GM23248 (cell line): ENCODE results near the gene ZFAND6. TPM values are rescaled to one million over a fixed set of nuclear protein-coding genes. Genes with fewer than 3 reads are reported as not detected.

Source experiments
- DNase-seq: peaks from one replicate; pipeline ENCODE4 v3.0.0-alpha.2; 2015
- H2AFZ ChIP-seq: fragments of 200-600 bp; sonication (generic); 2 replicates; pipeline ENCODE4 v1.6.1; 2016; ENCODE audit warnings: antibody characterized with exemption
- H3F3A ChIP-seq: fragments of 200-600 bp; sonication (generic); 2 replicates; pipeline ENCODE4 v1.6.1; 2016; ENCODE audit warnings: mild to moderate bottlenecking, antibody characterized with exemption, mixed run types; ENCODE audit not compliant: insufficient read depth
- H3K27ac ChIP-seq: fragments of 200-600 bp; sonication (generic); 2 replicates; pipeline ENCODE4 v1.5.1; 2016; ENCODE audit warnings: mild to moderate bottlenecking
- H3K27me3 ChIP-seq: fragments of 200-600 bp; sonication (generic); replicated peaks from 2 replicates; pipeline ENCODE4 v1.6.1; 2016; ENCODE audit warnings: mild to moderate bottlenecking; ENCODE audit not compliant: insufficient read depth
- H3K36me3 ChIP-seq: fragments of 200-600 bp; sonication (generic); 2 replicates; pipeline ENCODE4 v1.6.1; 2016; ENCODE audit warnings: low read depth, mild to moderate bottlenecking
- H3K4me1 ChIP-seq: fragments of 200-600 bp; sonication (generic); 2 replicates; pipeline ENCODE4 v1.6.1; 2016; ENCODE audit warnings: mild to moderate bottlenecking; ENCODE audit not compliant: insufficient read depth
- H3K4me2 ChIP-seq: fragments of 200-600 bp; sonication (generic); one replicate; pipeline ENCODE4 v1.6.1; 2016; ENCODE audit warnings: mild to moderate bottlenecking; ENCODE audit not compliant: unreplicated experiment
- H3K4me3 ChIP-seq: fragments of 200-600 bp; sonication (generic); 2 replicates; pipeline ENCODE4 v1.5.1; 2016; ENCODE audit warnings: mild to moderate bottlenecking
- H3K79me2 ChIP-seq: fragments of 200-600 bp; sonication (generic); 2 replicates; pipeline ENCODE4 v1.6.1; 2016; ENCODE audit warnings: mild to moderate bottlenecking; ENCODE audit not compliant: insufficient read depth
- H3K9ac ChIP-seq: fragments of 200-600 bp; sonication (generic); 2 replicates; pipeline ENCODE4 v1.6.1; 2016; ENCODE audit warnings: mild to moderate bottlenecking
- H3K9me2 ChIP-seq: fragments of 200-600 bp; sonication (generic); 2 replicates; pipeline ENCODE4 v1.6.1; 2016; ENCODE audit warnings: mixed run types, mild to moderate bottlenecking, moderate library complexity; ENCODE audit not compliant: insufficient read depth
- H3K9me3 ChIP-seq: fragments of 200-600 bp; sonication (generic); one replicate; pipeline ENCODE4 v1.6.1; 2017; ENCODE audit warnings: low read depth
- H4K20me1 ChIP-seq: fragments of 200-600 bp; sonication (generic); 2 replicates; pipeline ENCODE4 v1.6.0; 2016; ENCODE audit not compliant: insufficient read depth
- EZH2 ChIP-seq: fragments of 200-600 bp; sonication (generic); IDR thresholded peaks from 2 replicates; pipeline ENCODE4 v1.6.1; 2018; ENCODE audit warnings: antibody characterized with exemption, mild to moderate bottlenecking; ENCODE audit not compliant: insufficient read depth, poor library complexity, severe bottlenecking
- EZH2phosphoT487 ChIP-seq: fragments of 200-600 bp; sonication (generic); IDR thresholded peaks from 2 replicates; pipeline ENCODE4 v1.6.1; 2018; ENCODE audit warnings: antibody characterized with exemption, moderate library complexity, mild to moderate bottlenecking, low read depth; ENCODE audit not compliant: insufficient read depth
- WGBS, 2 experiments: methylation state at CpG; one replicate each; pipeline ENCODE4 v1.1.6; 2015 to 2017; ENCODE audit warnings: low lambda C conversion rate in 2 of 2, low coverage in 1 of 2; ENCODE audit errors: missing lambda C conversion rate in 2 of 2; 5-methylcytosine and 5-hydroxymethylcytosine counted together
- in situ Hi-C: fragments of 300-500 bp; cut with MboI; formaldehyde crosslinking; loops from 2 replicates; pipeline ENCODE4 v1.15.0; 2020
- polyA plus RNA-seq: library from polyadenylated mRNA; unstranded; fragments of >200 nt; fragmentation: Nextera tagmentation; extraction: Ambion mirVana; gene quantifications from 2 replicates; pipeline ENCODE4 v1.2.1, GENCODE V29; 2016
- total RNA-seq: library from RNA; depleted of rRNA; stranded (reverse); fragments of >200 nt; shearing (Covaris generic); gene quantifications from 2 replicates; pipeline ENCODE4 v1.2.3, GENCODE V29; 2014

ZFAND6 gene
- total and polyA plus RNA-seq, 2 experiments from 2014 or later: 101 to 104 TPM

GRCh38 chr15:80163897-80164296, 104.4 kb downstream of the ZFAND6 start:
- Histone ChIP-seq H3K4me1 (peaks cover 16% of the 10 kb centered on the region), H3K4me3 (no peak overlapping the region), H3K27ac (no peak overlapping the region), H3K36me3 (no peaks in the 10 kb centered on the region; the same call in 1 of the 2 replicates), H3K9me2 (no peaks in the 10 kb centered on the region), H3K4me2 (no peak overlapping the region), H2AFZ (no peak overlapping the region), H3F3A (peaks cover 12% of the 10 kb centered on the region; the same call in 1 of the 2 replicates), H3K9me3 (no peaks in the 10 kb centered on the region), H3K9ac (no peak overlapping the region), H3K79me2 (no peaks in the 10 kb centered on the region), H3K27me3 (no peaks in the 10 kb centered on the region), H4K20me1 (no peaks in the 10 kb centered on the region)
- TF ChIP-seq EZH2phosphoT487 (no peak), EZH2 (no peak)
- no peak for DNase-seq
- in situ Hi-C loops: no loop called here
- 90 to 100% methylated on average over 1 of the region's 1 CpG for WGBS, 2 experiments

- Histone ChIP-seq H3K4me1 (no peaks in the 10 kb centered on the region), H3K36me3 (no peaks in the 10 kb centered on the region), H3K27ac (no peak overlapping the region), H3K4me3 (no peak overlapping the region), H3F3A (no peaks in the 10 kb centered on the region), H3K4me2 (no peak overlapping the region), H3K9me2 (no peaks in the 10 kb centered on the region), H3K27me3 (no peaks in the 10 kb centered on the region), H4K20me1 (no peaks in the 10 kb centered on the region), H2AFZ (no peak overlapping the region), H3K9ac (no peak overlapping the region), H3K9me3 (no peaks in the 10 kb centered on the region), H3K79me2 (no peaks in the 10 kb centered on the region)
- in situ Hi-C loops: no loop called here
- 88 to 92% methylated on average over 8 of the region's 8 CpGs for WGBS, 2 experiments
- DNase-seq: no peak
- TF ChIP-seq EZH2phosphoT487 (no peak), EZH2 (no peak)
Measured at GRCh38 chr15:80167936-80168335, 108.5 kb downstream of the ZFAND6 start.

- no peak for TF ChIP-seq EZH2
- TF ChIP-seq EZH2phosphoT487: no peak
- in situ Hi-C loops: no loop called here
Measured at GRCh38 chr15:80168421-80168820, 108.9 kb downstream of the ZFAND6 start.

GRCh38 chr15:80169768-80170357, 110.4 kb downstream of the ZFAND6 start:
- no peak overlapping the region for H3K4me2 ChIP-seq
- H3K36me3 ChIP-seq: no peaks in the 10 kb centered on the region
- H3K9ac ChIP-seq: no peak overlapping the region
- no peaks in the 10 kb centered on the region for H3K79me2 ChIP-seq
- H3K9me3 ChIP-seq: no peaks in the 10 kb centered on the region
- WGBS, 2 experiments: 93 to 95% methylated on average over 12 of the region's 12 CpGs
- no peak overlapping the region for H3K4me3 ChIP-seq
- H3F3A ChIP-seq: peaks cover 13% of the 10 kb centered on the region; the same call in 1 of the 2 replicates
- peaks cover 11% of the 10 kb centered on the region for H3K4me1 ChIP-seq
- no peak overlapping the region for H3K27ac ChIP-seq
- H2AFZ ChIP-seq: no peak overlapping the region
- H3K9me2 ChIP-seq: no peaks in the 10 kb centered on the region
- TF ChIP-seq EZH2phosphoT487 (no peak), EZH2 (no peak)
- no peaks in the 10 kb centered on the region for H4K20me1 ChIP-seq
- H3K27me3 ChIP-seq: no peaks in the 10 kb centered on the region
- no peak for DNase-seq
- in situ Hi-C loops: no loop called here

More at GRCh38 chr15:80168421-80168820, 108.9 kb downstream of the ZFAND6 start:
- no peaks in the 10 kb centered on the region for H3K27me3 ChIP-seq
- no peaks in the 10 kb centered on the region for H3K9me2 ChIP-seq
- no peak overlapping the region for H3K4me3 ChIP-seq
- no peaks in the 10 kb centered on the region for H3K9me3 ChIP-seq
- no peaks in the 10 kb centered on the region for H3K36me3 ChIP-seq
- H3K9ac ChIP-seq: no peak overlapping the region
- H3K4me1 ChIP-seq: no peaks in the 10 kb centered on the region
- no peak for DNase-seq
- no peaks in the 10 kb centered on the region for H3F3A ChIP-seq
- WGBS, 2 experiments: 90 to 92% methylated on average over 5 of the region's 5 CpGs
- no peak overlapping the region for H3K27ac ChIP-seq
- H4K20me1 ChIP-seq: no peaks in the 10 kb centered on the region
- no peak overlapping the region for H2AFZ ChIP-seq
- H3K79me2 ChIP-seq: no peaks in the 10 kb centered on the region
- H3K4me2 ChIP-seq: no peak overlapping the region
